ENCODE results near the gene NRIP1. TPM values are rescaled to one million over a fixed set of nuclear protein-coding genes. Genes with fewer than 3 reads are reported as not detected.

NRIP1 gene
- total RNA-seq, 4 donors from 2014 or later: 38.5 to 63.7 (median 55.6) TPM

- H3K36me3 ChIP-seq: no peaks in the 10 kb centered on the region
- no peak for DNase-seq
- H3K27me3 ChIP-seq: no peaks in the 10 kb centered on the region
- TF ChIP-seq EP300 (IDR thresholded peaks at IDR 0.05; ENCODE audit: low read depth) (no peak), POLR2AphosphoS5 (IDR thresholded peaks at IDR 0.05) (no peak), CTCF (IDR thresholded peaks at IDR 0.05) (no peak), POLR2A (IDR thresholded peaks at IDR 0.05) (no peak)
- H3K4me1 ChIP-seq: no peaks in the 10 kb centered on the region
- no peak overlapping the region for H3K4me3 ChIP-seq
- intact Hi-C loops (cut with DNase I; ENCODE audit: low total_unique reads): no loop called here
- H3K27ac ChIP-seq: no peak overlapping the region
- in situ Hi-C loops (cut with MboI; ENCODE audit: low pct_ligation_motif_present in 1 of 4, low pct_unique_long_range_greater_than_20kb in 1 of 4, low sequenced_read_pairs in 3 of 4): no loop called here
- 69 to 82% methylated on average over 1 of the region's 1 CpG for WGBS, 2 donors (ENCODE audit: low coverage in 1 of 2)
- no peaks in the 10 kb centered on the region for H3K9me3 ChIP-seq
These were observed 141.3 kb downstream of the NRIP1 start for GRCh38 chr21:14923468-14923867.

- 75 to 80% methylated on average over 1 of the region's 1 CpG for WGBS, 2 donors (ENCODE audit: low coverage in 1 of 2)
- TF ChIP-seq POLR2A (IDR thresholded peaks at IDR 0.05) (no peak), EP300 (IDR thresholded peaks at IDR 0.05; ENCODE audit: low read depth) (no peak), POLR2AphosphoS5 (IDR thresholded peaks at IDR 0.05) (no peak), CTCF (IDR thresholded peaks at IDR 0.05) (no peak)
These were observed 141.8 kb downstream of the NRIP1 start for GRCh38 chr21:14922980-14923379.

DNA sequence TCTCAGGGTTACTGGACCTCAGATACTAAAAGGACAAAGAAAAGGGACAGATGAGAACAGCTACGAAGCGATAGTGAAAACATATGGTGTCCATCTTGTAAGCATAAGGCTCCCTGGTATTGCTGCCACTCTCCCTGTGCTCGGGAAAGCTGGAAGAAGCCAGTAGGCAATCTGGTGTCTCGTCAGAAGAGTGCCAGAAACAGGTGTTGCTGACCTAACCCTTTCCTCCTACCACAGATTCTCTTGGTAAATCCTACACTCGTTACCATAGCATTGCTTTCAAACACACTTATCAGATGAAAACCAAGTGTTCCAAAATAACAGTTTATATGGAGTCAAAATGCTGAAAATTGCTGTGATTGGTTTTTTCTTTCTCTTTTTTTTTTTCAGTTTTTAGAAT, 146.3 kb downstream of the NRIP1 start:
- in situ Hi-C loops (cut with MboI; ENCODE audit: low pct_ligation_motif_present in 1 of 4, low pct_unique_long_range_greater_than_20kb in 1 of 4, low sequenced_read_pairs in 3 of 4): no loop called here
- WGBS, 2 donors (ENCODE audit: low coverage in 1 of 2): 84 to 89% methylated on average over 5 of the region's 5 CpGs

More at GRCh38 chr21:14922980-14923379, 141.8 kb downstream of the NRIP1 start:
- H3K27me3 ChIP-seq: no peaks in the 10 kb centered on the region
- intact Hi-C loops (cut with DNase I; ENCODE audit: low total_unique reads): no loop called here
- DNase-seq: no peak
- no peaks in the 10 kb centered on the region for H3K4me1 ChIP-seq
- in situ Hi-C loops (cut with MboI; ENCODE audit: low pct_ligation_motif_present in 1 of 4, low pct_unique_long_range_greater_than_20kb in 1 of 4, low sequenced_read_pairs in 3 of 4): no loop called here
- H3K9me3 ChIP-seq: no peaks in the 10 kb centered on the region
- H3K4me3 ChIP-seq: no peak overlapping the region
- no peak overlapping the region for H3K27ac ChIP-seq
- H3K36me3 ChIP-seq: no peaks in the 10 kb centered on the region

GRCh38 chr21:14917762-14918161, 147.0 kb downstream of the NRIP1 start:
- H3K27me3 ChIP-seq: no peaks in the 10 kb centered on the region
- H3K4me1 ChIP-seq: peaks cover 9 to 20% (median 12%) of the 10 kb centered on the region in 4 donors
- H3K4me3 ChIP-seq: no peak overlapping the region
- in situ Hi-C loops (cut with MboI; ENCODE audit: low pct_ligation_motif_present in 1 of 4, low pct_unique_long_range_greater_than_20kb in 1 of 4, low sequenced_read_pairs in 3 of 4) (no loop called here), intact Hi-C loops (cut with DNase I; ENCODE audit: low total_unique reads) (no loop called here)
- no peaks in the 10 kb centered on the region for H3K36me3 ChIP-seq
- no peaks in the 10 kb centered on the region for H3K9me3 ChIP-seq
- no peak for DNase-seq
- TF ChIP-seq CTCF (IDR thresholded peaks at IDR 0.05): no peak
- no peak for TF ChIP-seq POLR2A (IDR thresholded peaks at IDR 0.05)
- no peak for TF ChIP-seq POLR2AphosphoS5 (IDR thresholded peaks at IDR 0.05)
- no peak for TF ChIP-seq EP300 (IDR thresholded peaks at IDR 0.05; ENCODE audit: low read depth)
- no peak overlapping the region for H3K27ac ChIP-seq
- WGBS, 2 donors (ENCODE audit: low coverage in 1 of 2): 76 to 78% methylated on average over 2 of the region's 2 CpGs

More for the DNA sequence above, 146.3 kb downstream of the NRIP1 start:
- Histone ChIP-seq H3K9me3 (no peaks in the 10 kb centered on the region), H3K4me3 (no peak overlapping the region), H3K27me3 (no peaks in the 10 kb centered on the region), H3K27ac (no peak overlapping the region), H3K4me1 (peaks cover 9 to 20% (median 12%) of the 10 kb centered on the region in 4 donors), H3K36me3 (no peaks in the 10 kb centered on the region)
- intact Hi-C loops (cut with DNase I; ENCODE audit: low total_unique reads): no loop called here
- DNase-seq: no peak
- TF ChIP-seq EP300 (IDR thresholded peaks at IDR 0.05; ENCODE audit: low read depth) (no peak), CTCF (IDR thresholded peaks at IDR 0.05) (no peak), POLR2A (IDR thresholded peaks at IDR 0.05) (no peak), POLR2AphosphoS5 (IDR thresholded peaks at IDR 0.05) (no peak)

Data from transverse colon (tissue), 4 donors.